Measurements from ENCODE around the gene STX7. TPM values are rescaled to one million over a fixed set of nuclear protein-coding genes. Genes with fewer than 3 reads are reported as not detected.

STX7 gene
- total RNA-seq, 2 experiments from 2014 or later = 66.5 to 178 TPM

GRCh38 chr6:132511831-132512220 lies 1.1 kb downstream of the STX7 start:
- BruUV-seq (replicated peaks) = TSS peak; percentile 45
- Histone ChIP-seq H3K27ac (ENCODE audit: low read depth, low read length, poor library complexity, severe bottlenecking) (peak overlapping the region; percentile 79), H3K79me2 (ENCODE audit: insufficient read depth, low read depth, low read length) (peaks cover 63% of the 10 kb centered on the region), H3K36me3 (ENCODE audit: insufficient read depth, low read length) (peaks cover 49% of the 10 kb centered on the region), H2AFZ (ENCODE audit: low read length) (no peak overlapping the region), H3K9me3 (ENCODE audit: low read length) (no peaks in the 10 kb centered on the region), H3K4me1 (ENCODE audit: insufficient read depth, low read length, poor library complexity, severe bottlenecking) (peaks cover 52% of the 10 kb centered on the region), H3K9me2 (ENCODE audit: insufficient read depth, low read length) (no peaks in the 10 kb centered on the region), H3K4me3 (ENCODE audit: low read depth, low read length, poor library complexity, severe bottlenecking) (peak overlapping the region; percentile 82), H3K4me2 (ENCODE audit: low read length) (peak overlapping the region; percentile 82), H4K20me1 (ENCODE audit: insufficient read depth, low read length) (peaks cover 34% of the 10 kb centered on the region; the same call in 1 of the 2 replicates)
- DNase-seq (ENCODE audit: low spot score) = peak; percentile 29
- ChIA-PET POLR2A (interaction anchor here (1.4 to 3.0 kb wide), 4 partner anchors 16 to 46 kb away, joined by 4 to 63 read pairs (median 53); no protein-coding TSS in a partner anchor), CTCF (ENCODE audit: unreplicated experiment) (interaction anchor here (0.9 kb wide), 1 partner anchor 125 kb away, joined by 3 read pairs; no protein-coding TSS in a partner anchor)
- intact Hi-C loops (cut with micrococcal nuclease; ENCODE audit: unreplicated experiment) = loop anchor here (1.0 to 10.0 kb wide), 6 partner anchors 14 to 597 kb away; partner anchors contain the start of genes RPS12 and SLC18B1
- TF ChIP-seq EZH2phosphoT487 (IDR thresholded peaks at IDR 0.05; ENCODE audit: borderline replicate concordance, low read depth, low read length) (no peak), CTCF (conservative IDR thresholded peaks at IDR 0.05; ENCODE audit: low read length) (no peak)

GRCh38 chr6:132511210-132511830 lies 1.6 kb downstream of the STX7 start:
- no peak for TF ChIP-seq EZH2phosphoT487 (IDR thresholded peaks at IDR 0.05; ENCODE audit: borderline replicate concordance, low read depth, low read length)
- no peak for TF ChIP-seq CTCF (conservative IDR thresholded peaks at IDR 0.05; ENCODE audit: low read length)
- Histone ChIP-seq H3K4me3 (ENCODE audit: low read depth, low read length, poor library complexity, severe bottlenecking) (peak overlapping the region; percentile 82), H3K9me2 (ENCODE audit: insufficient read depth, low read length) (no peaks in the 10 kb centered on the region), H2AFZ (ENCODE audit: low read length) (no peak overlapping the region), H4K20me1 (ENCODE audit: insufficient read depth, low read length) (peaks cover 40% of the 10 kb centered on the region; the same call in 1 of the 2 replicates), H3K4me1 (ENCODE audit: insufficient read depth, low read length, poor library complexity, severe bottlenecking) (peaks cover 57% of the 10 kb centered on the region), H3K79me2 (ENCODE audit: insufficient read depth, low read depth, low read length) (peaks cover 68% of the 10 kb centered on the region), H3K27ac (ENCODE audit: low read depth, low read length, poor library complexity, severe bottlenecking) (peak overlapping the region; percentile 79), H3K36me3 (ENCODE audit: insufficient read depth, low read length) (peaks cover 54% of the 10 kb centered on the region), H3K4me2 (ENCODE audit: low read length) (peak overlapping the region; percentile 82), H3K9me3 (ENCODE audit: low read length) (no peaks in the 10 kb centered on the region)
- TSS peak; percentile 87 for BruUV-seq (replicated peaks)
- ChIA-PET CTCF (ENCODE audit: unreplicated experiment) (interaction anchor here (1.6 kb wide), 1 partner anchor 15 kb away, joined by 8 read pairs; no protein-coding TSS in a partner anchor), POLR2A (interaction anchor here (2.9 to 3.0 kb wide), 2 partner anchors 16 to 24 kb away, joined by 52 to 63 read pairs; no protein-coding TSS in a partner anchor)
- DNase-seq (ENCODE audit: low spot score) = peak; percentile 28
- intact Hi-C loops (cut with micrococcal nuclease; ENCODE audit: unreplicated experiment) = loop anchor here (1.0 to 10.0 kb wide), 4 partner anchors 13 to 597 kb away; partner anchors contain the start of gene RPS12

All from OCI-LY7 (cell line).